Prostate gland (tissue), 2 donors: ENCODE measurements around the gene ZNF226.

ENCODE experiments used
- POLR2A ChIP-seq: fragments of 450-650 bp; IDR thresholded peaks from one replicate; pipeline ENCODE4 v1.6.1; 2016; ENCODE audit warnings: antibody characterized with exemption, mild to moderate bottlenecking
- POLR2AphosphoS5 ChIP-seq: sonication (generic); formaldehyde crosslinking; IDR thresholded peaks from one replicate; pipeline ENCODE4 v1.6.1; 2017; ENCODE audit warnings: antibody characterized with exemption
- TF ChIP-seq, protein P1 (sequence below), 4 experiments: fragments of 200-600 bp in 2 of 4; fragments of 450-650 bp in 2 of 4; sonication (generic) in 2 of 4; IDR thresholded peaks; 1 replicate in 3 of 4; 2 replicates in 1 of 4; pipeline ENCODE4 v1.5.1; 2016 to 2019; ENCODE audit warnings: antibody characterized with exemption in 4 of 4, mild to moderate bottlenecking in 2 of 4, moderate library complexity in 2 of 4

DNA sequence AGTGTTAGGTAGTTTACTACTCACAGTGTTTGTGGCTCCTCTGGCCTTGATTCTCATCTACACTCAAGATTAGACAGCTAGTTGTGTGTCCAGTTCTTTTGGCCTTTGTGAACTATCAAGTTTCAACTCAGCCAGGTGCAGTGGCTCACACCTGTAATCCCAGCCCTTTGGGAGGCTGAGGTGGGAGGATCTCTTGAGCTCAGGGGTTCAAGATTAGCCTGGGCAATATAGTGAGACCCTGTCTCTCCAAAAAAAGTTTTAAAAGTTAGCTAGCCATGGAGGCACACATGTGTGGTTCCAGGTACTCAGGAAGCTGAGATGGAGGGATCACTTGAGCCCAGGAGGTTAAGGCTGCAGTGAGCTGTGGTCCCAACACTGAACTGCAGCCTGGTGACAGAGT, 16.1 kb downstream of the ZNF226 start:
- TF ChIP-seq, protein P1, sequence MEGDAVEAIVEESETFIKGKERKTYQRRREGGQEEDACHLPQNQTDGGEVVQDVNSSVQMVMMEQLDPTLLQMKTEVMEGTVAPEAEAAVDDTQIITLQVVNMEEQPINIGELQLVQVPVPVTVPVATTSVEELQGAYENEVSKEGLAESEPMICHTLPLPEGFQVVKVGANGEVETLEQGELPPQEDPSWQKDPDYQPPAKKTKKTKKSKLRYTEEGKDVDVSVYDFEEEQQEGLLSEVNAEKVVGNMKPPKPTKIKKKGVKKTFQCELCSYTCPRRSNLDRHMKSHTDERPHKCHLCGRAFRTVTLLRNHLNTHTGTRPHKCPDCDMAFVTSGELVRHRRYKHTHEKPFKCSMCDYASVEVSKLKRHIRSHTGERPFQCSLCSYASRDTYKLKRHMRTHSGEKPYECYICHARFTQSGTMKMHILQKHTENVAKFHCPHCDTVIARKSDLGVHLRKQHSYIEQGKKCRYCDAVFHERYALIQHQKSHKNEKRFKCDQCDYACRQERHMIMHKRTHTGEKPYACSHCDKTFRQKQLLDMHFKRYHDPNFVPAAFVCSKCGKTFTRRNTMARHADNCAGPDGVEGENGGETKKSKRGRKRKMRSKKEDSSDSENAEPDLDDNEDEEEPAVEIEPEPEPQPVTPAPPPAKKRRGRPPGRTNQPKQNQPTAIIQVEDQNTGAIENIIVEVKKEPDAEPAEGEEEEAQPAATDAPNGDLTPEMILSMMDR (IDR thresholded peaks at IDR 0.05) = no peak
- TF ChIP-seq POLR2AphosphoS5 = no peak
- no peak for TF ChIP-seq POLR2A
